ENCODE data around the gene PROCA1.
"Not testable (repeated sequence)": the region's sequence is repeated elsewhere in the genome, so short reads cannot be mapped to it uniquely, and the experiment has no call there.

PROCA1 gene

DNA sequence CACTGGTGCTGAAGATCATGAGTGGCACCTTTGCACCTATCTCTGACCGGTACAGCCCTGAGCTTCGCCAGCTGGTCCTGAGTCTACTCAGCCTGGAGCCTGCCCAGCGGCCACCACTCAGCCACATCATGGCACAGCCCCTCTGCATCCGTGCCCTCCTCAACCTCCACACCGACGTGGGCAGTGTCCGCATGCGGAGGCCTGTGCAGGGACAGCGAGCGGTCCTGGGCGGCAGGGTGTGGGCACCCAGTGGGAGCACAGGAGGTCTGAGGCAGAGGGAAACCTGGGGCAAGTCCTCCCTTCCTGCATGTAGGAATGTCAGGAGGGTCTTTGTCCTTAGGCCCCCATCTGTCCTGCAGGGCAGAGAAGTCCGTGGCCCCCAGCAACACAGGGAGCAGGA is 25.6 kb upstream of the PROCA1 start:
- no peak for DNase-seq (ENCODE audit: low spot score)

GRCh38 chr17:28735913-28736769 is 24.5 kb upstream of the PROCA1 start:
- H2AFZ ChIP-seq (ENCODE audit: low read length); H4K91ac ChIP-seq (ENCODE audit: low read depth, low read length, poor library complexity); H3K23ac ChIP-seq (ENCODE audit: low read depth, low read length, poor library complexity); H3K14ac ChIP-seq (ENCODE audit: low read length); H2BK120ac ChIP-seq (ENCODE audit: low read depth, low read length); H2BK5ac ChIP-seq (ENCODE audit: low read length); H3K4me2 ChIP-seq (ENCODE audit: insufficient read depth, low read length, poor library complexity, severe bottlenecking); H3K9me3 ChIP-seq (replicated peaks in 1 of 2; ENCODE audit: control insufficient read depth in 2 of 2, insufficient read depth in 1 of 2, low read depth in 1 of 2, low read length in 2 of 2); H3K9ac ChIP-seq (ENCODE audit: low read depth, low read length, poor library complexity); H3K79me1 ChIP-seq (ENCODE audit: low read depth, low read length); H3K27ac ChIP-seq (replicated peaks; ENCODE audit: low read length); DNase-seq (ENCODE audit: low spot score); H3K4ac ChIP-seq (ENCODE audit: low read length); H2BK15ac ChIP-seq (ENCODE audit: low read length); H3K4me3 ChIP-seq (ENCODE audit: low read length in 2 of 2); H3K18ac ChIP-seq (ENCODE audit: low read length); H3K4me1 ChIP-seq (ENCODE audit: control insufficient read depth in 2 of 2, insufficient read depth in 1 of 2, low read depth in 1 of 2, low read length in 2 of 2); H3K27me3 ChIP-seq (ENCODE audit: control insufficient read depth in 3 of 3, insufficient read depth in 3 of 3, low read depth in 1 of 3, low read length in 3 of 3); H2AK5ac ChIP-seq (ENCODE audit: low read depth, low read length); H2BK12ac ChIP-seq (ENCODE audit: low read length); H4K8ac ChIP-seq (ENCODE audit: low read depth, low read length): not testable (repeated sequence)
- H3K36me3 ChIP-seq (replicated peaks in 1 of 2; ENCODE audit: control insufficient read depth in 2 of 2, insufficient read depth in 2 of 2, low read length in 2 of 2) = peaks cover 9 to 49% of the 10 kb centered on the region in 2 donors
- no CpG with 5 or more reads among the region's 8 CpGs for WGBS, 2 donors (ENCODE audit: extremely low coverage in 2 of 2, insufficient read length in 2 of 2, insufficient replicate concordance in 1 of 2)

More for the DNA sequence above, 25.6 kb upstream of the PROCA1 start:
- H3K4me3 ChIP-seq (ENCODE audit: low read length in 2 of 2) = peak overlapping the region in 1 of 2 donors; percentile 65
- H3K4me1 ChIP-seq (ENCODE audit: control insufficient read depth in 2 of 2, insufficient read depth in 1 of 2, low read depth in 1 of 2, low read length in 2 of 2) = no peaks in the 10 kb centered on the region
- no peak overlapping the region for H2BK120ac ChIP-seq (ENCODE audit: low read depth, low read length)
- WGBS, 2 donors (ENCODE audit: extremely low coverage in 2 of 2, insufficient read length in 2 of 2, insufficient replicate concordance in 1 of 2) = no CpG with 5 or more reads among the region's 12 CpGs
- peak overlapping the region; percentile 73 for H3K14ac ChIP-seq (ENCODE audit: low read length)
- peak overlapping the region; percentile 26 for H4K8ac ChIP-seq (ENCODE audit: low read depth, low read length)
- H3K23ac ChIP-seq (ENCODE audit: low read depth, low read length, poor library complexity) = peak overlapping the region; percentile 62
- peaks cover 3 to 9% of the 10 kb centered on the region in 2 donors for H3K9me3 ChIP-seq (replicated peaks in 1 of 2; ENCODE audit: control insufficient read depth in 2 of 2, insufficient read depth in 1 of 2, low read depth in 1 of 2, low read length in 2 of 2)
- H3K36me3 ChIP-seq (replicated peaks in 1 of 2; ENCODE audit: control insufficient read depth in 2 of 2, insufficient read depth in 2 of 2, low read length in 2 of 2) = peaks cover 9 to 57% of the 10 kb centered on the region in 2 donors
- no peaks in the 10 kb centered on the region for H3K79me1 ChIP-seq (ENCODE audit: low read depth, low read length)
- H3K9ac ChIP-seq (ENCODE audit: low read depth, low read length, poor library complexity) = no peak overlapping the region
- no peaks in the 10 kb centered on the region for H3K27me3 ChIP-seq (ENCODE audit: control insufficient read depth in 3 of 3, insufficient read depth in 3 of 3, low read depth in 1 of 3, low read length in 3 of 3)
- no peak overlapping the region for H3K4me2 ChIP-seq (ENCODE audit: insufficient read depth, low read length, poor library complexity, severe bottlenecking)
- no peak overlapping the region for H2AFZ ChIP-seq (ENCODE audit: low read length)
- H3K4ac ChIP-seq (ENCODE audit: low read length) = peak overlapping the region; percentile 23
- no peak overlapping the region for H2BK12ac ChIP-seq (ENCODE audit: low read length)
- peak overlapping the region; percentile 54 for H2BK5ac ChIP-seq (ENCODE audit: low read length)
- H2BK15ac ChIP-seq (ENCODE audit: low read length) = no peak overlapping the region
- H3K27ac ChIP-seq (replicated peaks; ENCODE audit: low read length) = no peak overlapping the region
- peak overlapping the region; percentile 77 for H4K91ac ChIP-seq (ENCODE audit: low read depth, low read length, poor library complexity)
- H2AK5ac ChIP-seq (ENCODE audit: low read depth, low read length) = peak overlapping the region; percentile 83
- H3K18ac ChIP-seq (ENCODE audit: low read length) = peak overlapping the region; percentile 46

- Histone ChIP-seq H2AFZ (ENCODE audit: low read length) (no peak overlapping the region), H4K8ac (ENCODE audit: low read depth, low read length) (no peak overlapping the region), H3K79me1 (ENCODE audit: low read depth, low read length) (no peaks in the 10 kb centered on the region), H2BK5ac (ENCODE audit: low read length) (no peak overlapping the region), H3K27me3 (ENCODE audit: control insufficient read depth in 3 of 3, insufficient read depth in 3 of 3, low read depth in 1 of 3, low read length in 3 of 3) (no peaks in the 10 kb centered on the region), H3K14ac (ENCODE audit: low read length) (no peak overlapping the region), H2AK5ac (ENCODE audit: low read depth, low read length) (no peak overlapping the region), H2BK15ac (ENCODE audit: low read length) (no peak overlapping the region), H3K36me3 (replicated peaks in 1 of 2; ENCODE audit: control insufficient read depth in 2 of 2, insufficient read depth in 2 of 2, low read length in 2 of 2) (peaks cover 9 to 42% of the 10 kb centered on the region in 2 donors), H3K18ac (ENCODE audit: low read length) (no peak overlapping the region), H2BK120ac (ENCODE audit: low read depth, low read length) (no peak overlapping the region), H3K23ac (ENCODE audit: low read depth, low read length, poor library complexity) (peak overlapping the region; percentile 83), H3K9me3 (replicated peaks in 1 of 2; ENCODE audit: control insufficient read depth in 2 of 2, insufficient read depth in 1 of 2, low read depth in 1 of 2, low read length in 2 of 2) (peaks cover 0 to 3% of the 10 kb centered on the region in 2 donors), H3K9ac (ENCODE audit: low read depth, low read length, poor library complexity) (no peak overlapping the region), H3K4me3 (ENCODE audit: low read length in 2 of 2) (peak overlapping the region in 1 of 2 donors; percentile 40), H3K4me2 (ENCODE audit: insufficient read depth, low read length, poor library complexity, severe bottlenecking) (no peak overlapping the region), H3K4me1 (ENCODE audit: control insufficient read depth in 2 of 2, insufficient read depth in 1 of 2, low read depth in 1 of 2, low read length in 2 of 2) (no peaks in the 10 kb centered on the region), H3K27ac (replicated peaks; ENCODE audit: low read length) (no peak overlapping the region), H2BK12ac (ENCODE audit: low read length) (no peak overlapping the region), H3K4ac (ENCODE audit: low read length) (no peak overlapping the region), H4K91ac (ENCODE audit: low read depth, low read length, poor library complexity) (no peak overlapping the region)
- WGBS, 2 donors (ENCODE audit: extremely low coverage in 2 of 2, insufficient read length in 2 of 2, insufficient replicate concordance in 1 of 2) = no CpG with 5 or more reads among the region's 5 CpGs
- no peak for DNase-seq (ENCODE audit: low spot score)
These were observed 23.6 kb upstream of the PROCA1 start for GRCh38 chr17:28735242-28735722.

DNA sequence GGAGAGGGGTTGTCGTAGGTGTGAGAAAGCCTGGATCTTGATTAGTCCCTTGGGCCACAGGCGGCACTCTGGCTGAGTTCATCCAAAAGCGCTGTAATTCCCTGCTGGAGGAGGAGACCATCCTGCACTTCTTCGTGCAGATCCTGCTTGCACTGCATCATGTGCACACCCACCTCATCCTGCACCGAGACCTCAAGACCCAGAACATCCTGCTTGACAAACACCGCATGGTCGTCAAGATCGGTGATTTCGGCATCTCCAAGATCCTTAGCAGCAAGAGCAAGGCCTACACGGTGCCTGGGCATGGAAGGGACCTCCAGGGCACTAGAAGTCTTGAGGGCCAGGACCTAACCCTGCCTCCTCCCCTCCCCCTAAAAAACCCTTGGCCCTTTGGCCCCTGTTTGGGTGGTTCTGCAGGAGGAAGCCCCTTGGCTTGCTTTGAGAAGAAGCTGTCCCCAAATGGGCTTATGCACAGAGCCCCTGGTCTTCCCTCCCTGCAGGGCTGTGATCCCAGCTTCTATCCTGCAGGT is 23.1 kb upstream of the PROCA1 start:
- WGBS, 2 donors (ENCODE audit: extremely low coverage in 2 of 2, insufficient read length in 2 of 2, insufficient replicate concordance in 1 of 2) = no CpG with 5 or more reads among the region's 10 CpGs
- Histone ChIP-seq H3K27ac (replicated peaks; ENCODE audit: low read length) (no peak overlapping the region), H3K23ac (ENCODE audit: low read depth, low read length, poor library complexity) (no peak overlapping the region), H2BK120ac (ENCODE audit: low read depth, low read length) (no peak overlapping the region), H2BK12ac (ENCODE audit: low read length) (no peak overlapping the region), H2AK5ac (ENCODE audit: low read depth, low read length) (no peak overlapping the region), H3K4me3 (ENCODE audit: low read length in 2 of 2) (no peak overlapping the region), H2BK15ac (ENCODE audit: low read length) (no peak overlapping the region), H2AFZ (ENCODE audit: low read length) (no peak overlapping the region), H3K14ac (ENCODE audit: low read length) (no peak overlapping the region), H3K9me3 (replicated peaks in 1 of 2; ENCODE audit: control insufficient read depth in 2 of 2, insufficient read depth in 1 of 2, low read depth in 1 of 2, low read length in 2 of 2) (peaks cover 0 to 3% of the 10 kb centered on the region in 2 donors), H2BK5ac (ENCODE audit: low read length) (no peak overlapping the region), H3K36me3 (replicated peaks in 1 of 2; ENCODE audit: control insufficient read depth in 2 of 2, insufficient read depth in 2 of 2, low read length in 2 of 2) (peaks cover 9 to 40% of the 10 kb centered on the region in 2 donors), H3K4me2 (ENCODE audit: insufficient read depth, low read length, poor library complexity, severe bottlenecking) (no peak overlapping the region), H3K79me1 (ENCODE audit: low read depth, low read length) (no peaks in the 10 kb centered on the region), H4K91ac (ENCODE audit: low read depth, low read length, poor library complexity) (no peak overlapping the region), H3K18ac (ENCODE audit: low read length) (no peak overlapping the region), H4K8ac (ENCODE audit: low read depth, low read length) (no peak overlapping the region), H3K9ac (ENCODE audit: low read depth, low read length, poor library complexity) (no peak overlapping the region), H3K27me3 (ENCODE audit: control insufficient read depth in 3 of 3, insufficient read depth in 3 of 3, low read depth in 1 of 3, low read length in 3 of 3) (no peaks in the 10 kb centered on the region), H3K4ac (ENCODE audit: low read length) (no peak overlapping the region), H3K4me1 (ENCODE audit: control insufficient read depth in 2 of 2, insufficient read depth in 1 of 2, low read depth in 1 of 2, low read length in 2 of 2) (no peaks in the 10 kb centered on the region)
- DNase-seq (ENCODE audit: low spot score) = no peak
